ENCODE results near the gene IWS1. TPM values are rescaled to one million over a fixed set of nuclear protein-coding genes. Genes with fewer than 3 reads are reported as not detected.
"Not testable (repeated sequence)": the region's sequence is repeated elsewhere in the genome, so short reads cannot be mapped to it uniquely, and the experiment has no call there.

The IWS1 gene
- total and polyA plus RNA-seq, 10 of the 15 experiments (the other 5 are each of a cell fraction or from before 2014, with no cell fraction given), result 21.9 to 68.9 (median 45.8) TPM

DNA sequence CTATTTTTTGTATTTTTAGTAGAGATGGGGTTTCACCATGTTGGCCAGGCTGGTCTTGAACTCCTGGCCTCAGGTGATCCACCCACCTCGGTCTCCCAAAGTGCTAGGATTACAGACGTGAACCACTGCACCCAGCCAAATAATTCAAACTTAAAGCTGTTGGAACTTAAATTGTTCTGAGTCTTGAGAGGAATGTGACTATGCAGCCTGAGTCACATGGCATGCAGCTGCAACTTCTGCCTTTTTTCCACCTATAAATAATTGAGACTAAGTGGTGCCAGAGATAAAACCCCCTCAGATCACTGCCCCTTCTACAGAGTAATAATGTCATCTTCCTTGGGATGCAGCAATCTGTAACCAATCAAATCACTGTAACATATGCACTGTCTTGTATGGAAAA lies 3.1 kb upstream of the IWS1 start:
- H3K27me3 ChIP-seq (replicated peaks in 1 of 2; ENCODE audit: control insufficient read depth in 2 of 2, insufficient read depth in 2 of 2, low read length in 1 of 2); H4K20me1 ChIP-seq (ENCODE audit: control insufficient read depth, insufficient read depth); H3K4me2 ChIP-seq (ENCODE audit: control insufficient read depth, insufficient read depth); H3K9ac ChIP-seq (ENCODE audit: control insufficient read depth, insufficient read depth, low read length); in situ Hi-C loops (cut with MboI); H3K4me3 ChIP-seq; H3K4me1 ChIP-seq (ENCODE audit: control insufficient read depth, insufficient read depth, low read length); ATAC-seq; SMC1A ChIA-PET (ENCODE audit: uncharacterized antibody, unreplicated experiment); FAIRE-seq; H3K27ac ChIP-seq (ENCODE audit: control insufficient read depth, insufficient read depth); H2AFZ ChIP-seq (ENCODE audit: control insufficient read depth, low read depth, low read length); BruUV-seq (replicated peaks); H3K9me3 ChIP-seq (replicated peaks; ENCODE audit: control insufficient read depth, insufficient read depth, low read length); H3K36me3 ChIP-seq (ENCODE audit: control insufficient read depth in 2 of 2, insufficient read depth in 2 of 2, low read length in 1 of 2); DNase-seq (ENCODE audit: low read depth, low spot score); RAD21 ChIA-PET (ENCODE audit: unreplicated experiment): not testable (repeated sequence)
- ChIA-PET POLR2A (interaction anchor here (0.6 to 0.7 kb wide), 2 partner anchors 56 to 254 kb away, joined by 5 to 6 read pairs; no protein-coding TSS in a partner anchor), CTCF (interaction anchor here (0.9 to 1.8 kb wide), 5 partner anchors 17 to 140 kb away, joined by 3 to 7 read pairs (median 4); no protein-coding TSS in a partner anchor)
- WGBS (ENCODE audit: insufficient coverage, insufficient replicate concordance, low lambda C conversion rate, missing lambda C conversion rate), result 53% methylated on average over 2 of the region's 2 CpGs
- H3K79me2 ChIP-seq (ENCODE audit: control insufficient read depth, insufficient read depth, low read length), result peaks cover 19% of the 10 kb centered on the region
- intact Hi-C loops (cut with micrococcal nuclease; ENCODE audit: unreplicated experiment), result loop anchor here (5.0 to 10.0 kb wide), 3 partner anchors 118 to 275 kb away; partner anchors contain the start of genes GPR17 and SFT2D3

- DNase-seq (ENCODE audit: low read depth, low spot score) (no peak), ATAC-seq (no peak), FAIRE-seq (no peak)
- Histone ChIP-seq H2AFZ (ENCODE audit: control insufficient read depth, low read depth, low read length) (no peak overlapping the region; the same call in 1 of the 2 replicates), H3K9me3 (replicated peaks; ENCODE audit: control insufficient read depth, insufficient read depth, low read length) (no peaks in the 10 kb centered on the region), H3K27ac (ENCODE audit: control insufficient read depth, insufficient read depth) (no peak overlapping the region), H3K4me1 (ENCODE audit: control insufficient read depth, insufficient read depth, low read length) (no peaks in the 10 kb centered on the region), H3K27me3 (replicated peaks in 1 of 2; ENCODE audit: control insufficient read depth in 2 of 2, insufficient read depth in 2 of 2, low read length in 1 of 2) (no peaks in the 10 kb centered on the region), H3K9ac (ENCODE audit: control insufficient read depth, insufficient read depth, low read length) (no peak overlapping the region), H3K4me3 (no peak overlapping the region), H4K20me1 (ENCODE audit: control insufficient read depth, insufficient read depth) (no peaks in the 10 kb centered on the region; the same call in 1 of the 2 replicates), H3K4me2 (ENCODE audit: control insufficient read depth, insufficient read depth) (no peak overlapping the region), H3K36me3 (ENCODE audit: control insufficient read depth in 2 of 2, insufficient read depth in 2 of 2, low read length in 1 of 2) (peaks cover 0 to 4% of the 10 kb centered on the region in 2 experiments; a peak in 1 of 4 replicates), H3K79me2 (ENCODE audit: control insufficient read depth, insufficient read depth, low read length) (peaks cover 28% of the 10 kb centered on the region)
- ChIA-PET SMC1A (ENCODE audit: uncharacterized antibody, unreplicated experiment) (no interaction called here), POLR2A (no interaction called here), RAD21 (ENCODE audit: unreplicated experiment) (interaction anchor here (1.1 to 1.4 kb wide), 2 partner anchors 35 to 63 kb away, joined by 3 read pairs; no protein-coding TSS in a partner anchor), CTCF (interaction anchor here (0.8 to 1.8 kb wide), 6 partner anchors 12 to 140 kb away, joined by 3 to 4 read pairs (median 4); no protein-coding TSS in a partner anchor)
- in situ Hi-C loops (cut with MboI), result no loop called here
- intact Hi-C loops (cut with micrococcal nuclease; ENCODE audit: unreplicated experiment), result loop anchor here (5.0 to 10.0 kb wide), 3 partner anchors 119 to 276 kb away; partner anchors contain the start of genes GPR17 and SFT2D3
- WGBS (ENCODE audit: insufficient coverage, insufficient replicate concordance, low lambda C conversion rate, missing lambda C conversion rate), result 56% methylated on average over 4 of the region's 4 CpGs
- TF ChIP-seq FOXM1 (IDR thresholded peaks at IDR 0.05; ENCODE audit: low read depth, low read length) (no peak), SREBF2 (IDR thresholded peaks at IDR 0.05; ENCODE audit: low read length) (no peak), POU2F2 (IDR thresholded peaks at IDR 0.05; ENCODE audit: borderline replicate concordance, low read depth, low read length) (no peak)
- no TSS peak for BruUV-seq (replicated peaks)
Measured at GRCh38 chr2:127528487-127528886, 2.2 kb upstream of the IWS1 start.

Measured in GM12878 (cell line).